GM19468 (cell line): Measurements from ENCODE around the gene FJX1.

Experiments used
- ATAC-seq: cut with Tn5 transposase; IDR thresholded peaks from one replicate; pipeline ENCODE4 v1.9.1; 2021; ENCODE audit warnings: mild to moderate bottlenecking, moderate library complexity, moderate number of reproducible peaks; ENCODE audit not compliant: unreplicated experiment; ENCODE audit errors: extremely low read depth

FJX1 gene

DNA sequence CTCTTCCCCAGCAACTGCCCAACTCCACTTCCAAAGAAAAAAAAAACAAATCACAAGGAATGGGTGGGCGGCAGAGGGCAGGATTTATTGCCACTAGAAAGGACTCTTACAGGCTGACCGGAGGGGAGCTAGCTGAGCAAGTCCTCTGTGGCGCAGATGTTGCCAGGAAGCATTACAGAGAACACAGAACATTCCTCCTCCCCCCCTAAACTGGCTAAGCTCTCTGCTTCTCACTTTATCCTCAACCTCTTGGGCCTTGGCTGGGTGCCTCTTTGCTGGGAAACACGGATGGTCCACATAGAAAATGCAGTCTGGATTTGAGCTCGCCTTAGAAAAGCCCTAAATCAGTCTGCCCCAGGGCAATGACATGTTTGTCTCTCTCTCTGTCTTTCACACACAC is 12.6 kb upstream of the FJX1 start:
- ATAC-seq = no peak

DNA sequence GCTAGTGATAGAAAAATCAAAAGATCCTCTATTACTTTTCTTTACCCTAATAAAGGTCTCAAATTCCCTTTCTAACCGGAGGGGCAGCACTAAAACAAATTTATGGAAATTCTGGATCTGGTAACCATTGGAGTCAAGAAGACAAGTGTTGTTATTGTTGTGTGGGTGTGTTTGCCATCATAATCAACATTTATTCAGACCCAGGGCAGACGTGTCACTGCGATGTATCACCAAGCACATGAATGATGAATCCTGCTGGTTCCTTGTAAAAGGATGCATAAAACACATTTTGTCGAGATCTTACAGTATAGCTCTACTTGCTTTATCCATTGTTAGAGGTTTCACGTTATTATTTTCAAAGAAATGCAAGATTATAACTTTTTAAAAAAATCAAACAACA is 12.1 kb upstream of the FJX1 start:
- no peak for ATAC-seq

DNA sequence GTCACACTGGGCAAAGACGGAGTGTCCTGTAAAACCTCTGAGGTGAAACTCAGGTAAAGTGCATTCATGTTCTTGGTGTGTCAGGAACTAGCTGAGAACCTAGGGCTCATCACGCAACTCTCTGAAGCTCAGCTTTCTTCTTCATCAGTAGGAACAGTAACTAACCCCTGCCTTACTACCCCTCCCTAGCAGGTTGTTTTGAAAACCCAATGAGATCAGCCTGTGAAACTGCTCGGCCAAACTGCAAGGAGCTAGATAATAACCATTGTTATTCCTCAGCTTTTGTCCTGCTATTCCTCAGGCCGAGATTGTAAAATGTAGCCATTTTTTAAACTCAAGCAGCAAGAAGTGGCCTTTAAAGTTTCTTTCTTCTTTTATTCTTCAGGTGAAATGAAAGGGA is 9.8 kb upstream of the FJX1 start:
- ATAC-seq = no peak

DNA sequence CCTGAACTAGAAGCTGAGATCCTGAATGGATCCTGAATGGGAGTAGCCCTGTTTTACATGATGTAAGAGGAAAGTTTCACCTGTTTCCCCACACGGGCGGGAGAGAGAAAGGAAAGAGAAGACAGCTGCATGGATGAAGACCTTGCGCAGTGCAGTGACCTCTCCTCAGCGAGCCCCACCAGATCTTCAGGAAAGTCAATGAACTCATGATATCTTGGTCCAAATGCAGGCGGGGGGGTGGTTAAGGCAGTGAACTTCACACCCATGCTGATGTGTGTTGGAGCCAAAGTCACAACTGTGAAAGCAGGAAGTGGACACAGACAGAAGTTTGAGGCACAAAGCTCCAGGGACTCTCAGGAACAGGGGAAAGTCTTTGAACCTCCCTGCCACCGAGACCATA is 8.6 kb upstream of the FJX1 start:
- no peak for ATAC-seq

DNA sequence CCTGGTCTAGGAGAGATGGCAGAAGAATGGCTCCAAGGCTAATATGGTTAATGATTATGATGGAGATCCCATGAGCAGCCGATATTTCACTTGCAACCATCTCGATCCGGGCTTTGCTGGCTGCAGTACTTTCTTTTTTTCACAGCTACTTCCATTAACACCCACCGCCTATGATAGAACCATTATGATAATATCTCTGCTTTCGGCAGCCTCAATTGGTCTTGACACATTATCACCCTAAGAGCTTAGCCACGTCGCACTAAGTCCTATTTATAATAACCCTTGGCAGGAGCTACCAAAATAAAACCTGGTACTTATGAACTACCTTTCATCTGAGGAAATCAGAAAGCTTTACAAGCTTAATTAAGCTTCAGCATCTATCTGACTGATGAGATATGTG is 7.6 kb upstream of the FJX1 start:
- ATAC-seq = no peak

DNA sequence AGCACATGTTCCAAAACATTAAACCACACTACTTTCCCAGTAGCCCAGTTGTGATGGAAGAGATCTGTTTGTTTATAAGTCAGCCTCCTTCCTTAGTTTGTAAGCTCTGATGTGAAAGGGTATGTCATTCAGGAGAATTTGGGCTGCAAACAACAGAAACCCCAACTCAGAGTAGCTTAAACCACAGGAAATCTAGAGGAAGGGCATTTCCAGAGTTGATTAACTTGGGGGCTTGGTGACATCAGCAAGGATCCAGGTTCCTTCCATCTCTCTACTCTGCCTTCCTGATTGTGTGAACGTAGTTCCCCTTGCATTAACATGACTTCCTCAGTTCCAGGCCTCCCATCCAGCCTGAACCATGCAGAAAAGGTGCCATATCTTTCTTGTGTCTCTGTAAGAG is 6.5 kb upstream of the FJX1 start:
- ATAC-seq = no peak

DNA sequence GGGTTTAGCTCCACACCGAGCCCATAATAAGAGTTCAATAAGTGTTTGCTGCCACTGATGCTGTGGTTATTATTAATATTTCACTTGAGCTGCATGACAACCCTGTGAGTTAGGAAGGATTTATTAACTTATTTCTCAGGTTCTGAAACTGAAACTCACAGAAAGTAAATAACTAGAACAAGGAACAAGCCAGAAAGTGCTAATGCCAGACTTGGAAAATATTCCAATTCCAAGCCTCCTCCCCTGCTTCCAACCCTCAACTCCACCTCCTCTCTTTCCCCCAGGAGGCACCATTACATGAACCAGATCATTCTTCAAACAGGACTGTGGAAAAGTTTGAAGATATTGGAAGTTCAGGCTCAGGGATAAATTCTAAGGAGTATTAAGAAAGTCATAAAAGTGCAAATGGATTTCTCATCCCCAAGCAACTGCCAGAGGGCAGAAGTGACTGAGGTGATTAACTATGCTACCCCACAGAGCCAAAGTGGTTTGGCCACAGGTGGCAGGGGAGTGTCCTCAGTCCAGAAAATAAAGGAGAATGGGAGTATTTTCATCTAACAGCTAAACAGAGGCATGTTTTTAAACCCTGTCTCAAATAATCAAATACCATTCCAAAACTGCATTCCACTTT is 3.2 kb upstream of the FJX1 start:
- no peak for ATAC-seq

DNA sequence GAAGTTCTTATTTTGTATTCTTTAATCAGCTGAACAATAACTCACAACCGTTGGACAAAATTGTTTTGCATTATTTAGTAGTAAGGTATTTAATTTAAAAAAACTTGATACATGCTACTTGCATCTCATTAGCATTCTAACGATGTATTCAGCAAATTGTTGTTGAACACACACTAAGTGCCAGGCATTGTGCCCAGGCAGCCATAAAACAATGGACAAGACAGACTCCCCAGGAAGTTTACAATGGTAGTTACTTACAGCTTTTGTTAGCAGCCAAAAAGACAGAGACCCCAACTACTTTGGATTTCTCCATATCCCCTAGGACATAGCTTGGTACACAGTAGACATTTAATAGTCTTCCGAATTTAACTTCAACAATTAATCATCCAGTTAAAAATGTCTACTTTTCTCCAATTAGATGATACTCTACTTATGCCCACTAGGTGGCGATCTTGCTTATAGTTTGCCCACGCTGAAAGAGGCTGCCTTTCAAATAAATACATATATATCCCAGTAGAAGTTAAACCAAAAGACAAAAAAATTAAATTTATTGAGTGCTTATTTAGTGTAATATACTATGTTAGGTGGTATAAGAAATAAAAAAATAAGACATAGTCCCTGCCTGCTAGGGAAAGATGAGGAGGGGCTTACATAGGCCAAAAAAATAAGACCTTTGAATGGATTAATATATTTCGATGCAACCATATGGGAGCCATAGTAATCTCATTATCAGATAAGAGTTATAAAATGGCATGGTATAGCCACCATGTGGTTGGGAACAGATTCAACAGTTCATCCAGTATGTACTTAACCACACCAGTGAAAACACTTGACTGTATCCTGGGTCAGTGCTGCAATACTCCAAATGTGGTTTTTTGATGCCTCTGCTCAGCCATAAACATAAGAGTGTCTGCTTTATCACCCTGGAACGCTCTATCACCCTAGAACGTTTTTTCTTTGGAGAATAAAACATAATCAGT is 2.0 kb upstream of the FJX1 start:
- ATAC-seq = no peak

DNA sequence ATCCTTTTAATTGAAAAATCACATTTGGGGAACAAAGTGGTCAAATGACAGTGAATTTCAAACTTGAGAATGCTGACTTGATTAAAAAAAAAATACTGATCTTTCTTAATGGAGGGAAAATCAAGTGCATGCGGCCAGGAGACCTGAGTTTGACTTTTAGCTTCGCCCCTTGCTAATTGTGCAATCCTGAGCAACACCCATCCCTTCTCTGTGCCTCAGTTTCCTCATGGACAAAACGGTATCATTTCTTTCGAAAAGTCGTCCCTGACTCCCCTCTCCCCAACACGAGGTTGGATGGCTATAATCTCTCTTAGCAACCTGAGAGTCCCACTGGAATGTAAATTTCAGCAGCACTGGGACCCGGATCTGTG is 959 bp upstream of the FJX1 start:
- ATAC-seq = no peak

DNA sequence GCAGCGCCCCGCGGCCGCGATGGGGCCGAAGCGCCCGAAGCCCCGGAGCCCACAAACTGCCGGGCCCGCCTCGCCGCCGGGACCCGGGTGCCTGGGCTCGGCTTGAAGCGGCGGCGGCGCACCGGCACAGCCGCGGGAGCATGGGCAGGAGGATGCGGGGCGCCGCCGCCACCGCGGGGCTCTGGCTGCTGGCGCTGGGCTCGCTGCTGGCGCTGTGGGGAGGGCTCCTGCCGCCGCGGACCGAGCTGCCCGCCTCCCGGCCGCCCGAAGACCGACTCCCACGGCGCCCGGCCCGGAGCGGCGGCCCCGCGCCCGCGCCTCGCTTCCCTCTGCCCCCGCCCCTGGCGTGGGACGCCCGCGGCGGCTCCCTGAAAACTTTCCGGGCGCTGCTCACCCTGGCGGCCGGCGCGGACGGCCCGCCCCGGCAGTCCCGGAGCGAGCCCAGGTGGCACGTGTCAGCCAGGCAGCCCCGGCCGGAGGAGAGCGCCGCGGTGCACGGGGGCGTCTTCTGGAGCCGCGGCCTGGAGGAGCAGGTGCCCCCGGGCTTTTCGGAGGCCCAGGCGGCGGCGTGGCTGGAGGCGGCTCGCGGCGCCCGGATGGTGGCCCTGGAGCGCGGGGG is 346 bp downstream of the FJX1 start:
- no peak for ATAC-seq

DNA sequence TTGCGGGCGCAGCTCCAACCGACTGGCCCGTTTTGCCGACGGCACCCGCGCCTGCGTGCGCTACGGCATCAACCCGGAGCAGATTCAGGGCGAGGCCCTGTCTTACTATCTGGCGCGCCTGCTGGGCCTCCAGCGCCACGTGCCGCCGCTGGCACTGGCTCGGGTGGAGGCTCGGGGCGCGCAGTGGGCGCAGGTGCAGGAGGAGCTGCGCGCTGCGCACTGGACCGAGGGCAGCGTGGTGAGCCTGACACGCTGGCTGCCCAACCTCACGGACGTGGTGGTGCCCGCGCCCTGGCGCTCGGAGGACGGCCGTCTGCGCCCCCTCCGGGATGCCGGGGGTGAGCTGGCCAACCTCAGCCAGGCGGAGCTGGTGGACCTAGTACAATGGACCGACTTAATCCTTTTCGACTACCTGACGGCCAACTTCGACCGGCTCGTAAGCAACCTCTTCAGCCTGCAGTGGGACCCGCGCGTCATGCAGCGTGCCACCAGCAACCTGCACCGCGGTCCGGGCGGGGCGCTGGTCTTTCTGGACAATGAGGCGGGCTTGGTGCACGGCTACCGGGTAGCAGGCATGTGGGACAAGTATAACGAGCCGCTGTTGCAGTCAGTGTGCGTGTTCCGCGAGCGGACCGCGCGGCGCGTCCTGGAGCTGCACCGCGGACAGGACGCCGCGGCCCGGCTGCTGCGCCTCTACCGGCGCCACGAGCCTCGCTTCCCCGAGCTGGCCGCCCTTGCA is 1.0 kb downstream of the FJX1 start:
- ATAC-seq = no peak

DNA sequence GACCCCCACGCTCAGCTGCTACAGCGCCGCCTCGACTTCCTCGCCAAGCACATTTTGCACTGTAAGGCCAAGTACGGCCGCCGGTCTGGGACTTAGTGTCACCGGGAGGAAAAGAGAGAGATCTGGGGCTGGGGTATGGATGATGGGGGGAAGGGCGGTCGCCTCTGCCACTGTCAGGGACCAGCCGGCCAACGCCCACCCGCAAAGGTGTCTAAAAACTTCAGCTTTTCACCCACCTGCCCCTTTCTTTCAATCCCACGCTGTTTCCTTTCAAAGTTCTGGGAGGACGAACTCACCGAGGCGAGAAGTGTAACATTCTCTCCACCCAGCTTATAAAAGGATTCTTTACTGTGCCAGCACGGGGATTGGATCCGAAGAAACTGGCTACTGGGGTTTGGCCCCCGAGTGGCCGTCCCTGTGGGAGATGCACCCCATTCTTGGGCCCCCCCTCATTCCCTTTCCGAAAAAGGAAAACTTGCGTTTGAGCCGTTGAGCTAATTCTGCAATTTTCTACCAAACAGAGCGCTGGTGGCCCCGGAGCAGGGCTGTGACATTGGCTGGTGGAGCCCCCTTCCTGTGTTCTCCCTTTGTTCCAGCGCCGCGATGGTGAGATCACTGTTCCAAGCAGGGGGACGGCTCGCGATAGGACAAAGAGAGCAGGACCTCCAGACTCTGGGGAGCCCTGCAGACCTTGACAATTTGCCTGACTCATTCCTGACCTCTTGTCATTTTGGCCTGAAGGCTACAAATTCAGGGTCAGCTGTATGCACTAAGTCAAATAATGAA is 1.8 kb downstream of the FJX1 start:
- no peak for ATAC-seq

DNA sequence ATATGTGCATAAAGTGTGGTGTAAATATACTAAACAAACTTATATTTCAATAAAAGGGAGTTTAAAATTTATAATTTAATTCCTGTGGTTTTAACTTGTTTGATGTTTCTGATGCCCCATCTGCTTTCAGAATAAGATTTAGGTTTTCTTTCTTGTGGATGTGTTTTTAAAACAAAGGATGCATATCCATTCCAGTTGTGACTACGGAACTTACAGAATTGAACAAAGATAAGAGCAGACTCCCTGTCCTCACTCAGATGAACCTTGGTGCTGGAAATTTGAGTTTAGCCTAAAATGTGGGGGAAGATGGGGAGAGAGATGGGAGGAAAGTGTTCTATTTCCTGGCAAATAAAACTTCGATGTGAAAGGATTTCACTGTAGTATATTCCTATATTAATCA is 2.5 kb downstream of the FJX1 start:
- no peak for ATAC-seq

DNA sequence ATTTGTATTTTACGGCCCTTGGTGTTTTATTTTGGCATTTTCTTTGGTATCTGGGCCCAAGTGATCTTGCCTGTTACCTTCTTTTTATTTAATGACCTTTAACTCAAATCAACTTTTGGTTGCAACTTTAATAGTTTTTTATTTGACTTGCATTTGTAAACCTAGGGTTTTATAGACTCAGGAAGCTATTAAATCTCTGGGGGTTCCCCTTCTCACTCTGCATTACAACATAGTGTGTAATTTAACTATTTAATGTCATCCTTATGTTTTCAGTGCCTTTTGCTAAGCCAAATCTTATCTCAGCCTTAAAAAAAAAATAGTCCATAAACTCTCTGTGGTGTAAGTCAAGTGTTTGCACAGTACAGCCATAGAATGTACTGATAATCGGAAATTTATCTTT is 3.4 kb downstream of the FJX1 start:
- ATAC-seq = no peak

DNA sequence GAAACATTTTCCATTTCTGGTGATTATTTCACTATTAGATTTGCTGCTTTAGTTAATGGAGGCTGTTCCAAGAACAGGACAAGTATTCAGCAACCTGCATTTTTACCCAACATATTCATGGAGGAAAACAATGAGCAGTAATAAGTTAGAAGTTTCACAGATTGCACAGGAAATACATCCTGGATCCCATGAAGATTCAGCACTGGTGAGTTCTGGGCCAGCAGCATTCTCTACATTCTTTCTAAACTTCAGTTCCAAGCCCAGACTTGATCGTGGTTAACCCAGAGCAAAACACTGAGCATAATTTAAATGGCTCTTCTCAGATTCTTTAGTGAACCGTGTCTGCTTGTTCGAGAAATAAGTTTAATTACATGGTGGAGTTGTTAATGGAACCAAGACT is 3.8 kb downstream of the FJX1 start:
- ATAC-seq = no peak

DNA sequence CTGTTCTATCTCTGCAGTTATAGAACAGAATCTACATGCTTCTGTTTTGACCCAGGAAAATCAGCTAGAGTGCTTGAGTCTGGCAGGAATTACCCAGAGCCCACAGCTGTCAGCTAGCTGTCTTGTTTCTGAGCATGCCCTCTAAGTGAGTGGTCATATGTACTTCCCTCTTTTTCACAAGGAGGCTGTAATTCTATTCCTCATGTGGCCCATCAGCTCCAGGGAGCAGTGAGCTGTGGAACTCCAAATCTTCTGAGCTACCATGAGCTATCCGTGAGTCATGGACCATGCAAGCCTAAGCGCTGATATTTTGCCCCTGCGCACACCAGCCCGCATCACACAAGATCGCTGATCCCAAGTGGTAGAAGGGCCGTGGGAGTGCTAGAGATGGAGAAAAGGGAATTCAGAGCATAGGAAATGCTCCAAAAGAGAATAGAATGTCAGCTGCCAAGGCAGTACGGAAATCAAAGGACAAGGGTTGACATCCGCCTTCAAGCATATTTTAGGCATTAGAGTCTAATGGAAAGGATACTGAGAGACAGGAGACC is 5.4 kb downstream of the FJX1 start:
- no peak for ATAC-seq

DNA sequence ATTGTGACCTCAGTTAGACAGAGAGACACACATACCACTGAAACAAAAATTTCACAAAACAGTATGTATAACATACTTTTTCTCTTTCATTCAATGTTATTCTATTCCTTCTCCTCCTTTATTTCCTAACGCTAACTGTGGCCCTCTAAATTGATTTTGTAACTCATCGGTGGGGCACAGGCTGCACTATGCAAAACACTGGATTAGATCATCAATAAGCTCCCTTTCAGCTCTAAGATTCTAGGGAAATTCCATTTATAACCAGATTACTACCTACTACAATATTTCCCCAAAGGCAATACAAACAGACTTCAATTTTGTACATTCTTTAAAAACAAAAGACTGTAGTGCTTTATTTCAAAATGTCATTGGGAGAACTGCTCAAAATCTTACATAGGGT is 6.1 kb downstream of the FJX1 start:
- ATAC-seq = no peak

DNA sequence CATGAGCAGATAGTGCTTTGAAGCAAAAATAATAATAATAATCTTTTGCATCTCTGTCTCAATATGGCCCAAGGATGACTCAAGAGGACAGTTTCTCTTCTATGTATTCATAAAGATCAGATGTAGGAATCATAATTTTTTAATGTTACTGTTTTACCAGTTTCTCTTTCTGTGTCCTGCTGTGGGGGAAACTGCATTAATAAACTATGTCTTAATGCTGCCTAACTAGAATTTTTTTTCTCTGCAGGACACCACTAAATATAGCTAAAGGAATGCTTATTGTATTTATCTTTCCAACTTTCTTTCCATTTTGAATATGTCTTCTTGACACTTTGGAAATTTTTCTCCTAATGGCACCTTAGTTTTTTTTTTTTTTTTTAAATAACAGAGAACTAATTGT is 6.5 kb downstream of the FJX1 start:
- no peak for ATAC-seq

DNA sequence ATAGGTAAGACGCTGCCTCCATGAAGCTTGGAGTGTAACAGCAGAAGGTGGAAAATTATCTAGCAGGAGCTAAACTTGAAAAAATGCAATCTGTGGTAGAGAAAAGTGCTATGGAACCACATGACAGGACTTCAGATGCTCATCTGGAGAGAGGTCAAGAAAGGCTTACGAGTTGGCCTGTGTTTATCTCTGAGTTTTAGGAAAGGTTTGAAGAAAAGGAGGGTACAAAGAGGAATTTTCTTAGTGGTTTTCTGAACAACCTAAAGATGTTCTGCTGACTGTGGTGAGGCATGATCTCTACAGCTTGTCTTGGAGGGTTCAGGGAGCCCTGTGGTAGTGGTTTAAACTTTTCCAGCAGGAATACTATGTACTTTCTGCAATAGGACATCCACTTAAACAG is 8.2 kb downstream of the FJX1 start:
- ATAC-seq = no peak

DNA sequence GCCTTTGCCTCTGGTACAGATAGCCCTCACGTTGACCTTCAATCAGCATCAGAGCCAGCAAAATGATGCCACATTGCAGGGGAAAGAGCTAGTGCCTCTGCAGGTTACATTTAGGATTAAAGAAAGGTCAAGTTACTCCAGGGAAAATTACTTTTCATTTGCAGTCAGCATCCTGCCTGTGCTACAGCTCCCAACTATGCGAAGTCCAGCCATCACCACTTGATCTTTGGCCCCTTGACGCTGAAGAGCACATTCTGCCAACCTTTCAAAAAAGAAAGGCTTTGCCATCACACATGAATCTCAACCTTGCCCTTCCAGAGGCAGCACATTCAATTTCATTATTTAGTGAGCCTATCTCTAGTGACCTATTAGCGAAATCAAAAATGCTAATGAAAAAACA is 11.3 kb downstream of the FJX1 start:
- no peak for ATAC-seq
